Activated CD4-positive, CD25-positive, alpha-beta regulatory T cell treated with anti-CD3 and anti-CD28 coated beads, Interleukin-2, amount 50 U/mL, for 24 hours (primary cell): ENCODE data around the gene SPATA3.

Experiments used
- ATAC-seq, 2 donors: fragments of 150-1000 bp; cut with Tn5 transposase; one replicate each; pipeline ENCODE4 v1.10.0; 2021; ENCODE audit warnings: mild to moderate bottlenecking in 1 of 2, moderate library complexity in 1 of 2

Gene SPATA3

DNA sequence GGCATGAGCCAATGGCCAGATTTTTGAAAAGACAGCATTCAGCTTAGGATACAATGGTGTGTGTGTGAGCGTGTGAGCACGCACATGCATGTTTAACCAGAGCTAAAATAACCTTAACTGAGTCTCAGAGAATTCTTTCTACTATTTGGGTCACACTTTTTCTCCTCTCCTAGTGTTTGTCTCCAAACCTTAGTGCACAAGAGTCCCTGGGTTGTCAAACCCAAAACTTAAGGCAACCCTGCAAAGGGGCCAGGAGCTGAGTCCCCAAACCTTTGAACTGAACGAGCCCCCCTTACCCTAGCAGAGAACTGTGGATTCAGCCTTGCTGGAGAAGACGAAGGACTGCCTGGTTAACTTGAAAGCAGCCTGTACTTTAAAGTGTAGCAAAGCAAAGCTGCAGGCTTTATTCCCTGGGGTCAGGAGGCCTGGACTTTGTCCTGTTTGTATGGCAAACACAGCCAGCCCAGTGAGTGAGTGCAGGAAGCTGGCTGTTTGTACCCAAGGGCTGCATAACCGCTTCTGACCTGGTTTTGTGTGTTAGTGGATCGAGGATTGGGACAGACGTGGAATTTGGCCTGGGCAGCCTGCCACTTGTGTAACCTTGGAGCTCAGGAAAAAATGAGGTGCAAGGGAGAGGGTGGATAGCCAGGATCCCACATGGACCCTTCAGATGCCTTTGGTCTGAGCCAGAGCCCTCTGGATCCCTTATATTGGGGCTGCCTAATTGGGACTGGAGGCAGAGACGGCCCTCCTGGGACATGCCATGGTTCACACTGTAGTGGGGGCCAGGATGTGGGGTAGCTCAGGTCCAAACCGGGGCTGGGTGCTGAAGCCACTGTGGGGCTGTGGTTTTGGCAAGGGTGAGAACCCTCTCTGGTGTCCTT, 54.3 kb downstream of the SPATA3 start:
- no peak for ATAC-seq

DNA sequence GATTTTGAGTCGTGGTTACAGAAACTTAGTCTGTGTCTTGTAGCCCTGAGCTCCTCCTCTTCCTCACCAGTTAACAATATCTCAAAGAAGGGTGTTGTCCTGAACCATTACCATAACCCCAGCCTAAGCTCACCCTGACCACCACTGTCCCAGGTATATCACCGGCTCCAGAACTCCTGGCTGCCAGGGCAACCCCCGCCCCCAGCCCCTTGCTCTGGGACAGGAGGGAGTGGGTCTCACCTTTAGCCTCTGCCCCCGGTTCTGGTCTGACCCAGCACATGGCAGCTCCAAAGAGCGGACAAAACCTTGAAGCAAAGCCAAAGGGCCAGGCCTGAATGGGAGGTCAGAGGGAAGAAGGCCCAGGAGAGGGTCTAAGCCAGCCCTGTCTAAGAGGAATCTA, 55.2 kb downstream of the SPATA3 start:
- ATAC-seq: no peak

DNA sequence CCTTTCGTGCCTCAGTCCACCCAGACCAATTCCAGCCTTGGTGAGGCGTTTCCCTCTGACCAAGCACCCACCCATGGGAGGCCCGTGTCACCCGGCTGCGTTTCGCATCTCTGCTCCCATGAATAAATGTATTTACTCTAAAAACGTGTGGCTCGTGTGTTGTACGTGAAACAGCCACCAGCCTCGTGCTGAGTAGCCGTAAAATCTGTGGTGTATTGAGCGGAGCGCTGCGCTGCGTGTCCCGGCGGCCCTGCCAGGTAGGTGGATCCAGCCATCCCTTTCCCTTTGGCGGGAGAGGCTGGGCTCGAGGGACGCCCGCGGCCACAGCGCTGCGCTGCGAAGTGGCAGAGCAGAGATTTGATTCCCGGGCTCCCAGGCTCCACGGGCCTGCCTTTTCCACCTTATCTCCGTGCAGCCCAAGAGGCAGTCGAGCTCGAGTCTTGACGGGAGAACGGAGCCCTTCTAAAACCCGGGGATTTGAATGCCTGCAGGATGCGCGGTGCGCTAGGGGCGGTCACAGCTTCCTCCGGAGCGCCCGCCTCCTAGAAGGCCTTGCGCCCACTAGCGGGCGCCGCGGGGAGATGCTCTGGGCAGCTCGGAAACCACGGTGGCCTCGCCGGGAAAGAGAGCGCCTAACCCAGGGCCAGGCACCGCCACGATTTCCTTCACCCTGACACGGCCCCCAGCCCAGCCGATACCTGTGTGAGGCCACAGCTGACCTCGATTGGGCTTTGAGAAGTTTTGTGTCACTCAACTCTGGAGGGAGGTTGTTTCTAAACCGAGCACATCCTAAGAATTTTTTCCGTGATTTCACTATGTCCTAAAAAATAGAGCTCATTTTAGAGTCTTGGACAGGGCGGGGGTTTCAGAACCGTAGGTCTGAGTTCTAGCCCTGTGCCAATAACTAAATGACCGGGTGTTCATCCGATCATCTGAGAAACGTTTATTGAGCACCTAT, 56.9 kb downstream of the SPATA3 start:
- ATAC-seq: peak; percentile 72 to 79

DNA sequence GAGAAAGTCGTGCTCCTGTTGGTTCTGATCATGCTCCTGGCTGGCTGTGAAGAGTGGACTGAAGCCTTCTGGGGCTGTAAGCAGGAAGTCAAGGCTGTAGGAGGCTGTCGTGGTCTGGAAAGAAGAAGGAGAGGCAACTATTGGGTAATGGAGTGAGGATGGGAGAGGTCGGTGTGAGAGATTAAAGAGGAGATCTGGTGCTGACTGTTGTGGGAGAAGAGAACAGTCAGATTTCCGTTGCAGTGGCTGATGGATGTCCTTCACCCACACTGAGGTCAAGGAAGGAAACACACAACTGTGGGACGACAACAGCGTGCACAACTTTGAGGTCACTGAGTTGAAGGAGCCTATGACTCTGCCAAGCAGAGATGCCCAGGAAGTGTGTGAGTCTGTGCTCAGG, 57.9 kb downstream of the SPATA3 start:
- ATAC-seq: no peak

DNA sequence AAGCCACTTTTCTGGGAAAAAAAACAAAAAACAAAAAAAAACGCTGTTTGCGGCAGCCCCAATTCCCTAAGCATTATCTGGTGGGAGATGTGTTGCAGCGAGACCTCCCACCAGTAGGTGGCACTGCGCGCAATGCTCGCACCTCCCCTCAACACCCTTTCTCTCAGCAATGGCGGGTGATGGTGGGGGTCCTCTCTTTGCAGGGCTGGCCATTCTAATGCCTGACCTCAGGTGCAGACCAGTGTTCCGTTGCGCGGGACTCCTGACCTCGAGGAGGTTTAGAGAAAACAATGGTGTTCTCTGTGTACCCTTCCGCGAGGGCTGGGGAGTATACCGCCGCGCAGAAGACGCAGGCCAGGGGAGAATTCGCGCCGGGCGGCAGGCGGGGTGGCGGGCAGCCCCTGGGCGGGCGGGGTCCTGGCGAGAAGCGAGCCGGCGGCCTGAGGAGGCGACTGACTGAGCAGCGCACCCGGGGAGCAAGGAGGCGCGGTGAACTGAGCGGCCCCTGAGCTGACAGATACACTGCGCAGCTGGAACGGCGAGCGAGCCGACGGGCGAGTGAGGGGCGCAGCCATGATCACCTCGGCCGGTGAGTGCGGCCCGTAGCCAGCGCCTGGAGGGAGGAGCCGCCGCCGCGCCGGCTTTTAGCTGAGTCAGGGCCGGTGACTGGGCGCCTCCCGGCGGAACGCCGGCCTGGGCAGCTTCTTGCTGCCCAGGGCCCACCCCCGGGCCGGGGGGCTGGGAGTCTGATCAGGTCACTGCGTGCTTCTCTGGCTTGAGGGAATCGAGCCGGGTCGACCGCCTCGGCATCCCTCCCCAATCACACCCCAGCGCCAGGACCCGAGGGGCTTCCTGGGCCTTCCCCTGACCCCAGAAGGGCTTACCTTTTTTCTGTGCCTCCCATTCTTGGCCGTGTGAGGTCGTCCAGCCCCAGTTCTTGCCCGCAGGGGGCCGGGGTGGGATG, 60.8 kb downstream of the SPATA3 start, which contains the start of gene PSMD1:
TSS of gene PSMD1 (plus strand) at position 415 of the 964 bp plus-strand sequence. CDS start at position 574, 159 bp downstream.
- peak; percentile 73 to 78 for ATAC-seq

DNA sequence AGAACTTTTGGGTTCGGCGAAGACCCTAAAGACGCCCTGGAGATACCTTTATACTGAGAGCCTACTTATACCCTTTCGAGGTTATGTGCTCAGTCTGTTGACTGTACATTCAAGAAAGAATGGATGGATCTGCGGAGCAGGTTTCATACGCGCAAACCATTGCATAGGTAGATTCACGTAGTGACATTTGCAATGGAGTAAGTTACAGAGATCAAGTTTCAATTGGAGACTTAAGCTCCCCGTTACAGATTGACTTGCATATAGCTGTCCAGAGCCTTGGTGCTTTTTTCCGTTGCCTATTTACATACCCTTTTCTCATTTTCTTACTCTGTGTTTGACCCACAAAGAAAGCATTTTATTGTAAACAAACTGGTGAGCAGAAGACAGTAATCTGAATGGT, 61.7 kb downstream of the SPATA3 start:
- no peak for ATAC-seq
